Superior temporal gyrus (tissue), 1 donor: ENCODE data around the gene STXBP1.
A peak's percentile ranks its signal among the peaks of the same experiment; 100 is the strongest.

Experiments used
- DNase-seq: peaks from one replicate; pipeline ENCODE4 v3.0.0-alpha.2; 2016; ENCODE audit errors: extremely low spot score

The STXBP1 gene

GRCh38 chr9:127692071-127692470 is 80.0 kb downstream of the STXBP1 start:
- DNase-seq = no peak

GRCh38 chr9:127693143-127693542 is 81.1 kb downstream of the STXBP1 start:
- peak; percentile 56 for DNase-seq

- DNase-seq = no peak
These were observed 81.6 kb downstream of the STXBP1 start for GRCh38 chr9:127693697-127694096.

- DNase-seq = peak; percentile 17
These were observed 83.0 kb downstream of the STXBP1 start for GRCh38 chr9:127694890-127695720.

GRCh38 chr9:127697575-127697974 is 85.5 kb downstream of the STXBP1 start:
- no peak for DNase-seq

- no peak for DNase-seq
These were observed 86.3 kb downstream of the STXBP1 start for GRCh38 chr9:127698386-127698785.

- peak; percentile 98 for DNase-seq
These were observed 87.1 kb downstream of the STXBP1 start for GRCh38 chr9:127698985-127699670.

GRCh38 chr9:127700140-127700539 is 88.1 kb downstream of the STXBP1 start:
- DNase-seq = peak; percentile 58

- DNase-seq = no peak
These were observed 88.6 kb downstream of the STXBP1 start for GRCh38 chr9:127700594-127701255.

- DNase-seq = no peak
These were observed 91.3 kb downstream of the STXBP1 start for GRCh38 chr9:127703289-127703946.

- DNase-seq = no peak
These were observed 93.7 kb downstream of the STXBP1 start for GRCh38 chr9:127705577-127706379.

GRCh38 chr9:127706836-127707241 is 94.8 kb downstream of the STXBP1 start, which contains the start of gene CFAP157:
CFAP157 (plus strand) TSS chr9:127706988; CDS start chr9:127707032, 44 bp downstream.
- no peak for DNase-seq

- DNase-seq = no peak
These were observed 95.7 kb downstream of the STXBP1 start for GRCh38 chr9:127707766-127708165.

GRCh38 chr9:127708952-127709587 is 97.0 kb downstream of the STXBP1 start:
- no peak for DNase-seq

- DNase-seq = no peak
These were observed 98.2 kb downstream of the STXBP1 start for GRCh38 chr9:127710204-127710783.

GRCh38 chr9:127711226-127711701 is 99.2 kb downstream of the STXBP1 start:
- no peak for DNase-seq

- DNase-seq = no peak
These were observed 99.8 kb downstream of the STXBP1 start for GRCh38 chr9:127711831-127712274.

- no peak for DNase-seq
These were observed 100.3 kb downstream of the STXBP1 start for GRCh38 chr9:127712371-127712770.

GRCh38 chr9:127712867-127713266 is 100.8 kb downstream of the STXBP1 start:
- no peak for DNase-seq
